ENCODE data around the gene FURIN.
"Not testable (repeated sequence)": the region's sequence is repeated elsewhere in the genome, so short reads cannot be mapped to it uniquely, and the experiment has no call there.

The FURIN gene

DNA sequence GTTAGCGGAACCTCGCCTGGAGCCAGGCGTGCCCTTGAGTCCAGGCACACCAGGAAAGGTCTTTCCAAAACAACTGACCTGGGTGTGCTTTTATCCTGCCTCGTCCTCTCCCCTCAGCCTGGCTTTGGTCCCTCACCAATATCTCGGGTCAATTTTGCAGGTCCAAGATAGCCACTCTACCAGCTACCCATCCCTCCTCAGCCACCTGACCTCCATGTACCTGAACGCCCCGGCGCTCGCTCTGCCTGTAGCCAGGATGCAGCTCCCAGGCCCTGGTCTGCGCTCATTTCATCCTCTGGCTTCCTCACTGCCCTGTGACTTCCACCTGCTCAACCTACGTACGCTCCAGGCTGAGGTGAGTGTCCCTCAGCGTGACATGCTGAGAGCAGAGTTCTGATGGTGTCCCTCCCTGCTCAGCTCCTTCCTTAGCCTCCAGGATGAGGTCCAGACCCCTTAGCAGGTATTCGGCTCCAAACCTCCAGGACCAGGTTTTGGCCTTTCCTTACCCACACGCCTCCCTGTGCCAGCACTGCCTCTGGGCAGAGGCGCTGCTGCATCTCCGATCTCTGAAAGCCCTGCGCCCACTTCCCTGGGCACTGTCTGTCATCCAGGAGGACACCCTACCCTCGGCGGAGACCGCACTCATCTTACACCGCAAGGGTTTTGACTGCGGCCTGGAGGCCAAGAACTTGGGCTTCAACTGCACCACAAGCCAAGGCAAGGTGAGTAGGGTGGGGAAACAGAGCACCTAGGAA lies 49.8 kb downstream of the FURIN start:
- no peak for DNase-seq

GRCh38 chr15:90918835-90919234 lies 50.4 kb downstream of the FURIN start:
- no peak for DNase-seq

- no peak for DNase-seq
Measured at GRCh38 chr15:90921887-90922286, 53.5 kb downstream of the FURIN start.

DNA sequence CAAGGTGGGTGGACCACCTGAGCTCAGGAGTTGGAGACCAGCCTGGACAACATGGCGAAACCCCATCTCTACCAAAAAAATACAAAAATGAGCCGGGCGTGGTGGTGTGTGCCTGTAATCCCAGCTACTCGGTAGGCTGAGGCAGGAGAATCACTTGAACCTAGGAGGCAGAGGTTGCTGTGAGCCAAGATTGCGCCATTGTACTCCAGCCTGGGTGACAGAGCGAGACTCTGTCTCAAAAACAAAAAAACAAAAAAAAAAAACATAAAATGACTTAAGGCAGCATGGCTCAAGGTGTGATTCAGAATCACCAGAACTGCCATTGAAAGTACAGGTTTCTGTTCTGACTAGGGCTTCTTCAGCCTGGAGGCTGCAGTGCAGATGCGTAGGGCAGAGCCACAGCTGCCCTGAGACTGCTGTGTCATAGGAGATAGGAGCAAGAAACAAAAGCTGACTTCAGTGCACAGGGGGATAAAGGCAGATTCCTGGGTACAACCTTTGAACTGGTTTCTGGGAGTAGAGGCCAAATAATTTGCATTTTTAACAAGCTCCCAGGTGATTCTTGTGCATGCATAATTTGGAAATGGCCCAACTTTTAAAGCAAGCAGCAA lies 54.4 kb downstream of the FURIN start:
- DNase-seq = not testable (repeated sequence)

- DNase-seq = no peak
Measured at GRCh38 chr15:90924375-90924774, 56.0 kb downstream of the FURIN start.

GRCh38 chr15:90926766-90927165 lies 58.4 kb downstream of the FURIN start:
- not testable (repeated sequence) for DNase-seq

DNA sequence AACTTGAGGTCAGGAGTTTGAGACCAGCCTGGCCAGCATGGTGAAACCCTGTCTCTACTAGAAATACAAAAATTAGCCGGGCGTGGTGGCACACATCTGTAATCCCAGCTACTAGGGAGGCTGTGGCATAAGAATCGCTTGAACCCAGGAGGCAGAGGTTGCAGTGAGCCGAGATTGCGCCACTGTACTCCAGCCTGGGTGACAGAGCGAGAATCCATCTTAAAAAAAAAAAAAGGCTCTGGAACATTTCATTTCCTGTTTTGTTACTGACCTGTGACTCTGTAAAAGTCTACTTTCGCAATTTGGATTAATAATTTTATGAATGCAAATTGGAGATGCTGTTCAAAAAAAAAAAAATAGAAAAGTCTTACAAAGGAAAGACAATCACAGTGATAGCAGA lies 59.7 kb downstream of the FURIN start:
- not testable (repeated sequence) for DNase-seq

DNA sequence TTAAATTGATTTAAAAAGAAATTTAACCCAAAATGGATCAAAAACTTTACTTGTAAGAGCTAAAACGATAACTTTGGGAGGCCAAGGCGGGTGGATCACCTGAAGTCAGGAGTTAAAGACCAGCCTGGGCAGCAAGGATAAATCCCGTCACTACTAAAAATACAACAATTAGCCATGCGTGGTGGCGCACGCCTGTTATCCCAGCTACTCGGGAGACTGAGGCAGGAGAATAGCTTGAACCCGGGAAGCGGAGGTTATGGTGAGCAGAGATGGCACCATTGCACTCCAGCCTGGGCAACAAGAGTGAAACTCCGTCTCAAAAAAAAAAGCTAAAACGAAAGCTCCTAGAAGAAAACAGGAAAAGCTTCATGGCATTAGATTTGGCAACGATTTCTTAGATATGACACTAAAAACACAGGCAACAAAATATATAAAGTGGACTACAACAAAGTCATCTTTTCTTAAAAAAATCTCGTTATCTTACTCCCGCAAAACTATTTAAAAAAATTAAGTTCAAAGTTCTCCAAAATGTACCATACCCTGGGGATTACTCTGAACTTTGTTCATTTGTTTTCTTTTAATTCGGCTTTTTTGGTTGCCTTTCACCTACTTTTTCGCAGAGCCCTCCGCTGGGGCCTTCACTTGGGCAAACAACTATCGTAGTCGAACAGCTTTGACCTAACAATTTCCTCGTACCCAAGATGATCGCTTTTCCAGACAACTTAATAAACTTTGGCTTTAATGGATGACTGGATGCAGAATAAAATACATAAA lies 61.0 kb downstream of the FURIN start:
- no peak for DNase-seq

DNA sequence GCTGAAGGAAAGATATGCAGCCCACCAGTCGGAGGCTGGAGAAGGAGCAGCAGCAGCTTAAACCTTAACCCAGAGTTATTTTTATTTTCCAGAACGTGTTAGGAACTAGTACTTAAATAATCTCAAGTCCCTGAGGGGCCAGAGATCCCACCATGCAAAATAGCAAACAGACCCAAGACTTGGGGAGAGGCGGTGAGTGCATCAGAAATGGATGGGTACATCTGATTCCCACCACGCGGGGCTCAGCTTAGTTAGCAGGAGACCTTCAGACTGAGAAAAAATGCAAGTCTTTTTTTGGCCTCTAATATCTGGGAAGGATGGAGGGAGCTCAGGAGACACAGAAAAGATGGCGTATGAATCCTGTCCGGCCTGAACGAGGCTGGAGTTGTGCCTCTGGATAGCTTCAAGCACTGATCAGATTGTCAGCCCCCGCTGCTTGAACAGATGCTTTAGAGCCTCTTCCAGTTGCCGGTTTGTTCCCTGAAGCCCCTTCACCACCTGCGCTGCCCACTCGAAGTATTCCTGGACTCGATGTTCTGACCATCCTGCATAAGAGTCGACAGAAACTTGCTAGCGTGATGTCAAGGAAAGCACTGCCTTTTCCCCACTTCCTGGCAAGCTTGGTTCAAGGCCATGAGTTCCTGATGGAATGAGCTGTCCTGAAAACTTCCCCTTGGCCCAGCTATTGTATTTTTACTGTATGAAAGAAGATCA lies 62.6 kb downstream of the FURIN start:
- DNase-seq = peak; percentile 33

DNA sequence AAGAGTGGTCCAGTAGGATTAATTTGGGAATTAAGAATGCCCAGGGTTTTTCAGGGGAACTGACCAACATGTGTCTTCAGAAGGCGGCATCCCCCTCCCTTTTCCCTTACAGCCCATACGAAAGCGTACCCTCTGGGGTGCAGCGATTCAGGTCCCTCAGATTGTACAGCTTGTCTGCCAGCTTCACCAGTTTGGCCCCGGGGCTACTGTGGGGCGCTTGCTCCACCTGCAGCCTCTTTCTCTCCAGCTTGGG lies 63.1 kb downstream of the FURIN start:
- no peak for DNase-seq

GRCh38 chr15:90931828-90932659 lies 63.7 kb downstream of the FURIN start, which contains the start of gene HDDC3:
HDDC3 (minus strand) TSS chr15:90932549; CDS start chr15:90932540, 9 bp downstream.
- peak; percentile 81 for DNase-seq

- DNase-seq = no peak
Measured at GRCh38 chr15:90932660-90932991, 64.2 kb downstream of the FURIN start.

Measured in NCI-H774 (cell line).